ENCODE results near the gene GNAT1.

GNAT1 gene

GRCh38 chr3:50245251-50245745, 53.9 kb downstream of the GNAT1 start:
- Histone ChIP-seq H3K36me3 (ENCODE audit: control insufficient read depth in 2 of 2, insufficient read depth in 2 of 2, low read length in 2 of 2) (peaks cover 0 to 10% of the 10 kb centered on the region in 2 donors), H3K4me3 (ENCODE audit: low read length in 2 of 2) (peak overlapping the region; percentile 71 to 76), H3K27ac (ENCODE audit: low read depth in 2 of 2, low read length in 2 of 2) (peak overlapping the region; percentile 26 to 81)

DNA sequence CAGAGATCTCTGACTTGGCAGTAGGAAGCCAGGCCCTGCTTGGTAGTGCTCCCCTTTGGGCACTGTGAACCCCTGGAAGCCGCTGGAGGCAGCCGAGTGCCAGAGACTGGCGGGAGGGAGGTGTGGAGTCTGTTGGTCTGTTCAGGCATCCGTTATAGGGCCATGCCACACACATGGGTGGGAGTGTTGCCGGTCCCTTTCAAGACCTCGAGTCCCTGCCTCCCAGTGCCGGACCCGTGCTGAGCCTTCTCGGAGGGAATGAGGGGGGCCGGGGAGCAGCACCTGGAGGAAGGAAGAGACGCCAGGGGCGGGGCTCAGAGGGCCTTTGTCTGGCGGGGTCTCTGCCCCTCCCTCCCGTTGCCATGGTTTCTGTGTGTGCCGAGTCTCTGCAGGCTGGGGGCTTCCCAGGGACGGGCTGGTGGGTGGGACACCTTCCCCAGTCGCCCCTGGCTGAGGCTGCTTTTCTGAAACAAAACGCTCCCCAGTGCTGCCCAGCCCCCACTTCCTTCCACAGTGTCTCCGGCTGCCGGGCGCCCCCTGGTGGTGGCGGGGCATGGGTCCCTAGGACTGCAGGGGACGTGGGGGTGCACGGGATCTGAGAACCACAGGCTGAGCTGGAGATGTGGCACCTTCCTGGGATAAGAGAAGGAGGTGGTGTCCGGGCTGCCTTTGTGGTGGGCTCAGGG, 54.6 kb downstream of the GNAT1 start:
- H3K27ac ChIP-seq (ENCODE audit: low read depth in 2 of 2, low read length in 2 of 2) = peak overlapping the region; percentile 26 to 81
- H3K9ac ChIP-seq (ENCODE audit: low read depth in 1 of 2, low read length in 2 of 2) = peak overlapping the region; percentile 70 to 72
- no peaks in the 10 kb centered on the region for H3K9me3 ChIP-seq (ENCODE audit: control insufficient read depth in 2 of 2, low read length in 2 of 2)
- peak overlapping the region; percentile 71 to 76 for H3K4me3 ChIP-seq (ENCODE audit: low read length in 2 of 2)
- H3K27me3 ChIP-seq (ENCODE audit: control insufficient read depth in 2 of 2, insufficient read depth in 2 of 2, low read length in 2 of 2) = no peaks in the 10 kb centered on the region
- peaks cover 0 to 12% of the 10 kb centered on the region in 2 donors for H3K36me3 ChIP-seq (ENCODE audit: control insufficient read depth in 2 of 2, insufficient read depth in 2 of 2, low read length in 2 of 2)
- H3K4me1 ChIP-seq (ENCODE audit: control insufficient read depth in 2 of 2, insufficient read depth in 2 of 2, low read length in 2 of 2) = peaks cover 60 to 71% of the 10 kb centered on the region in 2 donors

More at GRCh38 chr3:50245251-50245745, 53.9 kb downstream of the GNAT1 start:
- peaks cover 63 to 70% of the 10 kb centered on the region in 2 donors for H3K4me1 ChIP-seq (ENCODE audit: control insufficient read depth in 2 of 2, insufficient read depth in 2 of 2, low read length in 2 of 2)
- no peaks in the 10 kb centered on the region for H3K27me3 ChIP-seq (ENCODE audit: control insufficient read depth in 2 of 2, insufficient read depth in 2 of 2, low read length in 2 of 2)
- H3K9me3 ChIP-seq (ENCODE audit: control insufficient read depth in 2 of 2, low read length in 2 of 2) = no peaks in the 10 kb centered on the region
- peak overlapping the region in 1 of 2 donors; percentile 72 for H3K9ac ChIP-seq (ENCODE audit: low read depth in 1 of 2, low read length in 2 of 2)

DNA sequence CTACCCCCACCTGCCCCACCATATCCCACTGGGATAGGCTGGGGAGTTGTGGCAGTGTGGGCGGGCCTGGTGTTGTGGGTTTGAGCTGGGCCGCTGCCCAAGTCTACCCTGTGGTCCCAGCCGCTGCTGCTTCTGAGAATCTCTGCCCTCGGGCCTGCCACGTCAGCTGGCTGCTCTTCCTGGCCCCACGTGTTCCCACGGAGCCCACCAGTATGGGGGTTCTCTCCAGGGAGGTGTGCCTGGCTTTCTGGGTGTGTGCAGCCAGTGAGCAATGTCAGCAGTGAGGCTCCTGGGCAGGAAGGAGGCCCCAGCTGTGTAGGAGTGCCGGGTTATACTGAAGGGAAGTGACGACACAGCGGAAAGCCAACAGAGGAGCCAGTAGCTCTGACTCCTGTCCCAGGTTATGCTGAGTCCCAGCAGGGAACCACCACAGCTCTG, 55.1 kb downstream of the GNAT1 start:
- no peaks in the 10 kb centered on the region for H3K27me3 ChIP-seq (ENCODE audit: control insufficient read depth in 2 of 2, insufficient read depth in 2 of 2, low read length in 2 of 2)
- peaks cover 4 to 13% of the 10 kb centered on the region in 2 donors for H3K36me3 ChIP-seq (ENCODE audit: control insufficient read depth in 2 of 2, insufficient read depth in 2 of 2, low read length in 2 of 2)
- H3K27ac ChIP-seq (ENCODE audit: low read depth in 2 of 2, low read length in 2 of 2) = peak overlapping the region; percentile 26 to 81
- H3K4me1 ChIP-seq (ENCODE audit: control insufficient read depth in 2 of 2, insufficient read depth in 2 of 2, low read length in 2 of 2) = peaks cover 60 to 70% of the 10 kb centered on the region in 2 donors
- H3K4me3 ChIP-seq (ENCODE audit: low read length in 2 of 2) = peak overlapping the region in 1 of 2 donors; percentile 76
- H3K9me3 ChIP-seq (ENCODE audit: control insufficient read depth in 2 of 2, low read length in 2 of 2) = no peaks in the 10 kb centered on the region
- H3K9ac ChIP-seq (ENCODE audit: low read depth in 1 of 2, low read length in 2 of 2) = peak overlapping the region; percentile 70 to 72

Data from mucosa of rectum (tissue), 2 donors.